Peyer's patch (tissue), 4 donors: Measurements from ENCODE around the gene CRB2. TPM values are rescaled to one million over a fixed set of nuclear protein-coding genes. Genes with fewer than 3 reads are reported as not detected.
A peak's percentile ranks its signal among the peaks of the same experiment; 100 is the strongest.

Source experiments
- DNase-seq, 3 donors: peaks; one replicate each; pipeline ENCODE4 v3.0.0-alpha.2; 2017 to 2019
- H3K27ac ChIP-seq, 4 donors: fragments of 200-600 bp; sonication (generic); one replicate each; pipeline ENCODE4 v1.5.1; 2016 to 2019
- H3K27me3 ChIP-seq, 2 donors: fragments of 200-600 bp; sonication (generic); one replicate each; pipeline ENCODE4 v1.5.1; 2019
- H3K36me3 ChIP-seq, 3 donors: fragments of 200-600 bp; sonication (generic); one replicate each; pipeline ENCODE4 v1.5.1; 2016 to 2019
- H3K4me1 ChIP-seq, 4 donors: fragments of 200-600 bp; sonication (generic); one replicate each; pipeline ENCODE4 v1.5.1; 2016 to 2019
- H3K4me3 ChIP-seq, 4 donors: fragments of 200-600 bp; sonication (generic); 1 replicate in 3 of 4; 2 replicates in 1 of 4; pipeline ENCODE4 v1.5.1; 2016 to 2019; ENCODE audit warnings: mild to moderate bottlenecking in 1 of 4
- H3K9me3 ChIP-seq, 4 donors: fragments of 200-600 bp; sonication (generic); one replicate each; pipeline ENCODE4 v1.5.1; 2016 to 2019; ENCODE audit warnings: mild to moderate bottlenecking in 1 of 4
- POLR2A ChIP-seq, 2 donors: fragments of 450-650 bp; IDR thresholded peaks; one replicate each; pipeline ENCODE4 v1.5.1; 2017; ENCODE audit warnings: antibody characterized with exemption in 2 of 2, mild to moderate bottlenecking in 2 of 2, moderate library complexity in 2 of 2
- total RNA-seq, 4 donors: library from RNA; depleted of rRNA; stranded (reverse); fragments of >200 nt; gene quantifications; one replicate each; pipeline ENCODE4 v1.1.0, GENCODE V29; 2016
- TF ChIP-seq, protein P1 (sequence below), 6 experiments: fragments of 450-650 bp in 4 of 6; fragments of 200-600 bp in 2 of 6; sonication (generic) in 1 of 6; IDR thresholded peaks; one replicate each; pipeline ENCODE4 v1.5.1; 2017 to 2019; ENCODE audit warnings: antibody characterized with exemption in 6 of 6, mild to moderate bottlenecking in 3 of 6, moderate library complexity in 1 of 6

The CRB2 gene
- total RNA-seq, 4 donors from 2014 or later: 0.27 to 0.85 (median 0.83) TPM; not detected in 1

DNA sequence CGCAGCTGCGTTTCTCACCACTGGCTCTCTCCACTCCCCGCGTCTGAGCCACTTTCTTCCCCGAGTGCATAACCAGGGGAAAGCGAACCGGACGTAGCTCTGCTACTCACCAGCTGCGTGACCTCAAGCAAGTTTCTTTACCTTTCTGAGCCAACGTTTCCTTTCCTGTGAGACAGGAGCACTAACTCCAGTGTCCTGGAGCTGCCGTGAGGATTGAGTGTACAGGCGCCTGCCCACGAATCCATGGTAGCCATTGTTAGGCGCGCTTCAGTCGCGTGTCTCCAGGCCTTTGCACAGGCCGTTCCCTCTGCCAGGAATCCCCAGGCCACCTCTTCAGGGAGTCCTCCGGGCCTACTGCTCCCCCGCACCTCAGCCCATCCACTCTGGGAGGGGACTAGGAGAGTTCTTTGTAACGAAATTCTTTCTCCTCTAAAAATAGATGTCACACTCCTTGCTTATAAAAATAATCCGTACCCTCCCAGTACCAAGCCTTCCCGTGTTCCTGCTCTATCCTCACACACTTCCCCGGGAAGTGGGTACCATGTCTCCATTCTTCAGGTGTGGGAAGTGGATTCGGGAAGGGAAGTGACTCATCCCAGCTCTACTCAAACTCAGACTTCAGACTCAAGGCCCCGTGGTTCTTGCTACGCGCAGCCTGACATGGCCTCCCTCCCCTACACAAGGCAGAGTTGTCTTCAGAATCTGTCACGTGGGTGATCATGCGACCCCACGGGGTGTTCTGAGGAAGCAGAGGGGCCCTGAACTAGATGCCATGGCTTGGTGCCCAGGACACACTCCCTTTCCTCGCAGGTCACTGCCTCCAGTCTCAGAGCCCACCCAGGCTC, 16.1 kb upstream of the CRB2 start:
- H3K9me3 ChIP-seq: no peaks in the 10 kb centered on the region
- peak overlapping the region; percentile 52 to 91 (median 74) for H3K27ac ChIP-seq
- peak in 2 of 3 donors; percentile 71 to 79 for DNase-seq
- no peaks in the 10 kb centered on the region for H3K27me3 ChIP-seq
- TF ChIP-seq POLR2A (IDR thresholded peaks at IDR 0.05): no peak
- TF ChIP-seq, protein P1, sequence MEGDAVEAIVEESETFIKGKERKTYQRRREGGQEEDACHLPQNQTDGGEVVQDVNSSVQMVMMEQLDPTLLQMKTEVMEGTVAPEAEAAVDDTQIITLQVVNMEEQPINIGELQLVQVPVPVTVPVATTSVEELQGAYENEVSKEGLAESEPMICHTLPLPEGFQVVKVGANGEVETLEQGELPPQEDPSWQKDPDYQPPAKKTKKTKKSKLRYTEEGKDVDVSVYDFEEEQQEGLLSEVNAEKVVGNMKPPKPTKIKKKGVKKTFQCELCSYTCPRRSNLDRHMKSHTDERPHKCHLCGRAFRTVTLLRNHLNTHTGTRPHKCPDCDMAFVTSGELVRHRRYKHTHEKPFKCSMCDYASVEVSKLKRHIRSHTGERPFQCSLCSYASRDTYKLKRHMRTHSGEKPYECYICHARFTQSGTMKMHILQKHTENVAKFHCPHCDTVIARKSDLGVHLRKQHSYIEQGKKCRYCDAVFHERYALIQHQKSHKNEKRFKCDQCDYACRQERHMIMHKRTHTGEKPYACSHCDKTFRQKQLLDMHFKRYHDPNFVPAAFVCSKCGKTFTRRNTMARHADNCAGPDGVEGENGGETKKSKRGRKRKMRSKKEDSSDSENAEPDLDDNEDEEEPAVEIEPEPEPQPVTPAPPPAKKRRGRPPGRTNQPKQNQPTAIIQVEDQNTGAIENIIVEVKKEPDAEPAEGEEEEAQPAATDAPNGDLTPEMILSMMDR (IDR thresholded peaks at IDR 0.05): no peak
- peaks cover 0 to 42% (median 16%) of the 10 kb centered on the region in 4 donors for H3K4me1 ChIP-seq
- H3K4me3 ChIP-seq: peak overlapping the region; percentile 26 to 43 (median 34)
- H3K36me3 ChIP-seq: no peaks in the 10 kb centered on the region

DNA sequence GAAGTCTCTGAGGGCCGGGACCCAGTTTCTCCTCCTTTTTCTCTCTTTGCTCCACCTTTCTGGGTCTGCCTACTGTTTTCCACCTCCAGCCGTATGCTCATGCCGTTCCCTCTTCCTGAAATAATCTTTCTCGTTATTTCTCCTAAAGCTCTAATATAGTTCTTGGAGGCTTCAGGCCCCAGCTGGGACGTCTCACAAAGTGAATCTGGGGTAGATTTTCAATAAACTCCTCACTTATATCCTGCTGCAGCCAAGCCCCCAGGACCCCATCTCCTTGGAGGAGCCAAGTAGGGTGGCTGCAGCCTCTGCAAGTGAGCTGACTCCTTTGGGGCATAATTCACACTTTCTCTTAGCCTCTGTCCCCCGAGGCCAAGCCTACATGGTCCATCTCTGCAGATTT, 14.2 kb upstream of the CRB2 start:
- no peak for DNase-seq
- H3K27me3 ChIP-seq: no peaks in the 10 kb centered on the region
- no peak overlapping the region for H3K4me3 ChIP-seq
- H3K36me3 ChIP-seq: no peaks in the 10 kb centered on the region
- no peaks in the 10 kb centered on the region for H3K9me3 ChIP-seq
- TF ChIP-seq POLR2A (IDR thresholded peaks at IDR 0.05): no peak
- TF ChIP-seq, protein P1 (IDR thresholded peaks at IDR 0.05): no peak
- peak overlapping the region in 1 of 4 donors; percentile 80 for H3K27ac ChIP-seq
- peaks cover 0 to 42% (median 16%) of the 10 kb centered on the region in 4 donors for H3K4me1 ChIP-seq

DNA sequence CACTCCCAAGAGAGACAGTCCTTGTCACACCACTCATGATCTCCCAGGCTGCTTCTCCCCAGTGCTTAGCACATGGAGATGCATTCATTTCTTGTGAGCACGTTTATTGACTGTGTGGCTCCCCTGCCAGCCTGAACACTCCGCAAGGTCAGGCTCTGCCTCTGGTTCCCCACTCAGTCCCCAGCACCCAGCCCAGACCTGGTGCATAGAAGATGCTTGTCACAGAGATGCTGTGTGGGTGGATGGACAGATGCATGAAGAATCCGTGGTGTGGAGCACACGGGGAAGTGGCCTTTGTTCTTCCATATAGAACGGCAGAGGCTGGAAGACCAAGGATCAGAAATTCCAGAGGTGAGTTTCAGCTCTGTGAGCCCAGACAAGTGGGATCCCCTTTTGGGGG, 13.8 kb upstream of the CRB2 start:
- Histone ChIP-seq H3K9me3 (no peaks in the 10 kb centered on the region), H3K27ac (peak overlapping the region in 1 of 4 donors; percentile 80), H3K4me1 (peaks cover 0 to 42% (median 16%) of the 10 kb centered on the region in 4 donors), H3K27me3 (no peaks in the 10 kb centered on the region), H3K36me3 (no peaks in the 10 kb centered on the region), H3K4me3 (no peak overlapping the region)
- TF ChIP-seq, protein P1 (IDR thresholded peaks at IDR 0.05): no peak
- TF ChIP-seq POLR2A (IDR thresholded peaks at IDR 0.05): no peak
- no peak for DNase-seq

DNA sequence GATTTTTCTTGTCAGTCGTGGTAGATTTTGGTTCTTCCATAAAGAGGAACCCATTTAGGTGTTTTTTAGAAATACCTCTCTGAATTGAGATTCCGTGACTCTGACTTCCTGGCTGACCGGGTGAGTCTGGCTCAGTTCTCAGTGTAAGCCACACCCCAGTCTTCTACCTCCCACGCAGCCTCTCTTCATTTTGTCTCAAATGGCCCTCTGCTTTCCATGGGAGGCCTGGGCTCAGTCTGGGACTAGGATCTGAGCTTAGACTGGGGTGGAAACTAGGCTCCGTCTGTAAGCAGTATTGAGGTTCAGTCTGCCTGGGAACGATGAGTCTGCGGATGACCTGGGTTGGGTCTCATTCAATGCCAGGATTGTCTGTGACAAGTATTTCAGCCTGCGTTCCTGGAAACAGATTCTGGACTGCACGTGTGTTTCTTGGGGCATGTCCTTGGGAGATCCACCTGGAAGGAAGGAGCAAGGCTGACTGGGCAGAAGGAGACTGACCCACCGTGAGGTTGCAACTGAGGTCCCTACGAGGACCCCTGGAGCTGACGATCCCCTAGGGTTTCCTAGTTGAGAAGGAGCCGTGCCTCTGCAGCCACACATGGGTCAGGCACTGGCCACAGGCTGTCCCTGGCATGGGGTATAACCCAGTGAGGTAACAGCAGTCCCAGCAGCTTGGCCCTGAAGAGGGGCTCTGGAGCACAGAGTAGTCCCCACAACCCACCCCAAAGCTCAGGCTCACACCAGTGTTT, 12.4 kb upstream of the CRB2 start:
- H3K27me3 ChIP-seq: no peaks in the 10 kb centered on the region
- no peaks in the 10 kb centered on the region for H3K9me3 ChIP-seq
- peaks cover 0 to 32% (median 16%) of the 10 kb centered on the region in 4 donors for H3K4me1 ChIP-seq
- H3K36me3 ChIP-seq: no peaks in the 10 kb centered on the region
- no peak for TF ChIP-seq POLR2A (IDR thresholded peaks at IDR 0.05)
- TF ChIP-seq, protein P1 (IDR thresholded peaks at IDR 0.05): no peak
- peak overlapping the region in 2 of 4 donors; percentile 74 to 80 for H3K27ac ChIP-seq
- peak in 2 of 3 donors; percentile 68 to 70 for DNase-seq
- no peak overlapping the region for H3K4me3 ChIP-seq

DNA sequence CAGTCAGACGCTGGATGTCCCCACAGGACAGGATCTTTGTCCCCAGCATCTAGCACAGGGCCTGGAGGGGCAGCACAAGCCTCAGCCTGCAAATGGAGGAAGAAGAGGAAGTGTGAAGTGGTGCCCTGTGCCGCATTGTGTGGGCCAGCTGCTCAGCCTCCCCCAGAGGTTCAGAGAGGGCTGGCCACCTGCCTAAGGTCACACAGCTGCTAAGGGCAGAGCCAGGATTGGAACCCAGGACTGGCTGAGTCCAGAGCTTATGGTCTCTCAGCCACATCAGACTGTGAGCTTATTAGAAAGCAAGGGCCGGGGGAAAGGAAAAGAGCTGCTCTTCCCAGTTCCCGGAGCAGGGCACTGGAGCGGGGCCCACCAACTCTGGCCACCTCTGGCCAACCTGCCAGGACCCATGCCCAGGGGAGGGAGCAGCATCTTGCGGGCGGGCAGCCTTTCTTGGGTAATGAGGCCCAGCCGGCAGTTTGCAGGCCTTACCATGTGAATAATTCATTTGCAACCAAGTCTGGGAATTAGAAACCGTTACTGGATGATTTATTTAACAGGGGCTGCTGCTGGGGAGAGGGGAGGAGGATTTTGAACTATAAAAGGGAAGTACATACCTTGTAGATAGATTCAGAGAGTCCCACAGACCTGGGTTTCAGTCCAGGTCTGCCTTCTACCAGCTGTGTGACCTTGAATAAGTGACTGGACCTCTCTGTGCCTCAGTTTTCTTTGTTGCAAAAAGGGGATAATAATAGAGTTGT, 11.6 kb upstream of the CRB2 start:
- Histone ChIP-seq H3K9me3 (no peaks in the 10 kb centered on the region), H3K36me3 (no peaks in the 10 kb centered on the region), H3K4me1 (peaks cover 0 to 30% (median 16%) of the 10 kb centered on the region in 4 donors), H3K27me3 (no peaks in the 10 kb centered on the region), H3K27ac (peak overlapping the region in 2 of 4 donors; percentile 74 to 80), H3K4me3 (no peak overlapping the region)
- peak in 1 of 3 donors; percentile 26 for DNase-seq
- TF ChIP-seq, protein P1 (IDR thresholded peaks at IDR 0.05): no peak
- no peak for TF ChIP-seq POLR2A (IDR thresholded peaks at IDR 0.05)
